Osteoblast (primary cell): ENCODE measurements around the gene NEK9. TPM values are rescaled to one million over a fixed set of nuclear protein-coding genes. Genes with fewer than 3 reads are reported as not detected.

Experiments used
- DNase-seq: peaks from one replicate; pipeline ENCODE4 v3.0.0; 2011; ENCODE audit warnings: low spot score, mixed read lengths; ENCODE audit not compliant: insufficient read length; ENCODE audit errors: missing footprints
- H2AFZ ChIP-seq: 2 replicates; pipeline ENCODE4 v1.6.0; 2011; ENCODE audit warnings: mild to moderate bottlenecking, low read length
- H3K27ac ChIP-seq: 2 replicates; pipeline ENCODE4 v1.5.1; 2011; ENCODE audit warnings: mild to moderate bottlenecking, low read depth, low read length, moderate library complexity
- H3K27me3 ChIP-seq: 2 replicates; pipeline ENCODE4 v1.6.0; 2012; ENCODE audit warnings: mild to moderate bottlenecking, control low read depth, inconsistent platforms, low read length, moderate library complexity; ENCODE audit not compliant: insufficient read depth
- H3K36me3 ChIP-seq: 2 replicates; pipeline ENCODE4 v1.5.1; 2011; ENCODE audit warnings: mild to moderate bottlenecking, low read length, control low read depth, moderate library complexity; ENCODE audit not compliant: insufficient read depth
- H3K4me1 ChIP-seq: 2 replicates; pipeline ENCODE4 v1.5.1; 2011; ENCODE audit warnings: mild to moderate bottlenecking, low read length, control low read depth, moderate library complexity; ENCODE audit not compliant: insufficient read depth
- H3K4me2 ChIP-seq: 2 replicates; pipeline ENCODE4 v1.6.0; 2011; ENCODE audit warnings: mild to moderate bottlenecking, low read length; ENCODE audit not compliant: insufficient read depth
- H3K4me3 ChIP-seq: fragments of 200-600 bp; sonication (generic); 3 replicates; pipeline ENCODE4 v1.5.1; 2012; ENCODE audit warnings: mild to moderate bottlenecking, low read length, inconsistent platforms; ENCODE audit not compliant: insufficient read depth
- H3K79me2 ChIP-seq: 2 replicates; pipeline ENCODE4 v1.6.0; 2012; ENCODE audit warnings: mild to moderate bottlenecking, low read length, control low read depth, inconsistent platforms; ENCODE audit not compliant: insufficient read depth
- H3K9me3 ChIP-seq: 2 replicates; pipeline ENCODE4 v1.5.1; 2011; ENCODE audit warnings: low read depth, low read length, control low read depth
- H4K20me1 ChIP-seq: 2 replicates; pipeline ENCODE4 v1.6.0; 2012; ENCODE audit warnings: mild to moderate bottlenecking, low read length, control low read depth; ENCODE audit not compliant: insufficient read depth
- CTCF ChIP-seq: IDR thresholded peaks from 2 replicates; pipeline ENCODE4 v1.5.1; 2011; ENCODE audit warnings: mild to moderate bottlenecking, low read depth, low read length, moderate library complexity; ENCODE audit errors: extremely low read depth
- total RNA-seq: library from RNA; depleted of rRNA; stranded (reverse); fragments of >200 nt; gene quantifications from 2 replicates; pipeline ENCODE4 v1.2.3, GENCODE V29; 2012

The NEK9 gene
- total RNA-seq, 1 donor: 42.7 TPM

GRCh38 chr14:75144944-75145343, 18.1 kb upstream of the NEK9 start:
- TF ChIP-seq CTCF: no peak
- H3K27ac ChIP-seq: no peak overlapping the region
- H3K4me2 ChIP-seq: no peak overlapping the region
- H4K20me1 ChIP-seq: peaks cover 5% of the 10 kb centered on the region
- DNase-seq: no peak
- no peaks in the 10 kb centered on the region for H3K27me3 ChIP-seq
- no peak overlapping the region for H2AFZ ChIP-seq
- peaks cover 8% of the 10 kb centered on the region for H3K4me1 ChIP-seq
- peaks cover 71% of the 10 kb centered on the region for H3K79me2 ChIP-seq
- H3K9me3 ChIP-seq: no peaks in the 10 kb centered on the region
- no peak overlapping the region for H3K4me3 ChIP-seq
- H3K36me3 ChIP-seq: peaks cover 25% of the 10 kb centered on the region

- H3K79me2 ChIP-seq: peaks cover 71% of the 10 kb centered on the region
- H3K4me1 ChIP-seq: peaks cover 8% of the 10 kb centered on the region
- H3K27ac ChIP-seq: no peak overlapping the region
- no peak overlapping the region for H2AFZ ChIP-seq
- H3K4me2 ChIP-seq: no peak overlapping the region
- no peak for TF ChIP-seq CTCF
- H3K36me3 ChIP-seq: peaks cover 17% of the 10 kb centered on the region
- no peak for DNase-seq
- no peak overlapping the region for H3K4me3 ChIP-seq
- H3K27me3 ChIP-seq: no peaks in the 10 kb centered on the region
- H4K20me1 ChIP-seq: peaks cover 5% of the 10 kb centered on the region
- no peaks in the 10 kb centered on the region for H3K9me3 ChIP-seq
These were observed 17.1 kb upstream of the NEK9 start for GRCh38 chr14:75143761-75144527.

- Histone ChIP-seq H2AFZ (no peak overlapping the region), H3K4me1 (no peaks in the 10 kb centered on the region), H3K9me3 (no peaks in the 10 kb centered on the region), H3K36me3 (peaks cover 17% of the 10 kb centered on the region), H3K4me2 (no peak overlapping the region), H3K4me3 (no peak overlapping the region), H3K27me3 (no peaks in the 10 kb centered on the region), H3K27ac (peak overlapping the region; percentile 18), H3K79me2 (peaks cover 77% of the 10 kb centered on the region), H4K20me1 (no peaks in the 10 kb centered on the region)
- no peak for TF ChIP-seq CTCF
- DNase-seq: no peak
These were observed 15.6 kb upstream of the NEK9 start for GRCh38 chr14:75142494-75142893.

GRCh38 chr14:75141967-75142366, 15.1 kb upstream of the NEK9 start:
- no peak overlapping the region for H3K4me3 ChIP-seq
- H3K9me3 ChIP-seq: no peaks in the 10 kb centered on the region
- no peaks in the 10 kb centered on the region for H3K27me3 ChIP-seq
- TF ChIP-seq CTCF: peak; percentile 50
- no peak overlapping the region for H3K4me2 ChIP-seq
- no peak overlapping the region for H2AFZ ChIP-seq
- H4K20me1 ChIP-seq: no peaks in the 10 kb centered on the region
- H3K4me1 ChIP-seq: no peaks in the 10 kb centered on the region
- H3K79me2 ChIP-seq: peaks cover 77% of the 10 kb centered on the region
- no peak for DNase-seq
- peak overlapping the region; percentile 18 for H3K27ac ChIP-seq
- H3K36me3 ChIP-seq: peaks cover 17% of the 10 kb centered on the region
